ENCODE data around the gene ATF2. TPM values are rescaled to one million over a fixed set of nuclear protein-coding genes. Genes with fewer than 3 reads are reported as not detected.
A peak's percentile ranks its signal among the peaks of the same experiment; 100 is the strongest.

Gene ATF2
- total RNA-seq, 2 donors from 2014 or later: 35.9 to 56.4 TPM

GRCh38 chr2:175203621-175204496 is 35.9 kb upstream of the ATF2 start:
- Histone ChIP-seq H3K27ac (no peak overlapping the region), H3K36me3 (no peaks in the 10 kb centered on the region), H3K27me3 (replicated peaks; ENCODE audit: insufficient read depth) (no peaks in the 10 kb centered on the region), H3K4me3 (no peak overlapping the region), H3K4me1 (replicated peaks) (no peaks in the 10 kb centered on the region), H3K9me3 (no peaks in the 10 kb centered on the region)
- TF ChIP-seq POLR2A (IDR thresholded peaks at IDR 0.05) (no peak), CTCF (IDR thresholded peaks at IDR 0.05) (peak in 2 of 4 experiments; percentile 28 to 47), POLR2AphosphoS5 (IDR thresholded peaks at IDR 0.05) (no peak)
- 31% methylated on average over 12 of the region's 12 CpGs for WGBS
- intact Hi-C loops (cut with DNase I): no loop called here
- peak; percentile 27 for DNase-seq (ENCODE audit: low spot score)

- TF ChIP-seq CTCF (IDR thresholded peaks at IDR 0.05): no peak
- TF ChIP-seq POLR2AphosphoS5 (IDR thresholded peaks at IDR 0.05): no peak
- TF ChIP-seq POLR2A (IDR thresholded peaks at IDR 0.05): no peak
- no peaks in the 10 kb centered on the region for H3K36me3 ChIP-seq
- intact Hi-C loops (cut with DNase I): no loop called here
Measured at GRCh38 chr2:175195012-175195411, 27.0 kb upstream of the ATF2 start.

GRCh38 chr2:175188761-175189160 is 20.8 kb upstream of the ATF2 start:
- intact Hi-C loops (cut with DNase I): no loop called here
- 18% methylated on average over 1 of the region's 1 CpG for WGBS

More at GRCh38 chr2:175195012-175195411, 27.0 kb upstream of the ATF2 start:
- no peaks in the 10 kb centered on the region for H3K27me3 ChIP-seq (replicated peaks; ENCODE audit: insufficient read depth)
- DNase-seq (ENCODE audit: low spot score): no peak
- H3K9me3 ChIP-seq: no peaks in the 10 kb centered on the region
- H3K4me3 ChIP-seq: no peak overlapping the region
- no peak overlapping the region for H3K27ac ChIP-seq
- no peaks in the 10 kb centered on the region for H3K4me1 ChIP-seq (replicated peaks)

GRCh38 chr2:175187378-175187777 is 19.4 kb upstream of the ATF2 start:
- 93% methylated on average over 1 of the region's 1 CpG for WGBS
- Histone ChIP-seq H3K9me3 (no peaks in the 10 kb centered on the region), H3K36me3 (no peaks in the 10 kb centered on the region), H3K4me1 (replicated peaks) (no peaks in the 10 kb centered on the region), H3K4me3 (no peak overlapping the region), H3K27me3 (replicated peaks; ENCODE audit: insufficient read depth) (no peaks in the 10 kb centered on the region), H3K27ac (no peak overlapping the region)
- no peak for DNase-seq (ENCODE audit: low spot score)
- intact Hi-C loops (cut with DNase I): no loop called here
- no peak for TF ChIP-seq POLR2AphosphoS5 (IDR thresholded peaks at IDR 0.05)
- TF ChIP-seq CTCF (IDR thresholded peaks at IDR 0.05): no peak
- TF ChIP-seq POLR2A (IDR thresholded peaks at IDR 0.05): no peak

More at GRCh38 chr2:175188761-175189160, 20.8 kb upstream of the ATF2 start:
- TF ChIP-seq POLR2A (IDR thresholded peaks at IDR 0.05) (no peak), POLR2AphosphoS5 (IDR thresholded peaks at IDR 0.05) (no peak), CTCF (IDR thresholded peaks at IDR 0.05) (no peak)
- Histone ChIP-seq H3K4me1 (replicated peaks) (no peaks in the 10 kb centered on the region), H3K9me3 (no peaks in the 10 kb centered on the region), H3K27me3 (replicated peaks; ENCODE audit: insufficient read depth) (no peaks in the 10 kb centered on the region), H3K36me3 (no peaks in the 10 kb centered on the region), H3K4me3 (no peak overlapping the region), H3K27ac (no peak overlapping the region)
- DNase-seq (ENCODE audit: low spot score): no peak

- H3K9me3 ChIP-seq: no peaks in the 10 kb centered on the region
- DNase-seq (ENCODE audit: low spot score): no peak
- TF ChIP-seq POLR2A (IDR thresholded peaks at IDR 0.05): no peak
- TF ChIP-seq CTCF (IDR thresholded peaks at IDR 0.05): no peak
- no peak for TF ChIP-seq POLR2AphosphoS5 (IDR thresholded peaks at IDR 0.05)
- WGBS: 90% methylated on average over 2 of the region's 2 CpGs
- intact Hi-C loops (cut with DNase I): no loop called here
- no peaks in the 10 kb centered on the region for H3K36me3 ChIP-seq
- H3K4me3 ChIP-seq: no peak overlapping the region
- H3K27ac ChIP-seq: no peak overlapping the region
- no peaks in the 10 kb centered on the region for H3K27me3 ChIP-seq (replicated peaks; ENCODE audit: insufficient read depth)
- no peaks in the 10 kb centered on the region for H3K4me1 ChIP-seq (replicated peaks)
Measured at GRCh38 chr2:175183674-175184073, 15.7 kb upstream of the ATF2 start.
